Tibial artery (tissue), 4 donors: ENCODE measurements around the gene ADAM30.

Experiments used
- DNase-seq, 2 donors: peaks; one replicate each; pipeline ENCODE4 v3.0.0-alpha.2; 2019
- H3K27ac ChIP-seq, 2 donors: fragments of 200-600 bp; sonication (generic) in 1 of 2; 1 replicate in 1 of 2; 2 replicates in 1 of 2; pipeline ENCODE4 v1.5.1; 2018 to 2019; ENCODE audit warnings: mild to moderate bottlenecking in 1 of 2
- H3K27me3 ChIP-seq, 2 donors: fragments of 200-600 bp; sonication (generic) in 1 of 2; one replicate each; pipeline versions ENCODE4 v1.5.1 to v1.6.0; 2016 to 2019
- H3K36me3 ChIP-seq, 3 donors: fragments of 200-600 bp; sonication (generic) in 2 of 3; one replicate each; pipeline ENCODE4 v1.5.1; 2016 to 2019; ENCODE audit warnings: mild to moderate bottlenecking in 2 of 3
- H3K4me1 ChIP-seq, 4 donors: fragments of 200-600 bp; sonication (generic) in 2 of 4; 1 replicate in 3 of 4; 2 replicates in 1 of 4; pipeline ENCODE4 v1.5.1; 2016 to 2019
- H3K4me3 ChIP-seq, 2 donors: fragments of 200-600 bp; sonication (generic) in 1 of 2; 1 replicate in 1 of 2; 2 replicates in 1 of 2; pipeline ENCODE4 v1.5.1; 2018 to 2019; ENCODE audit warnings: mild to moderate bottlenecking in 2 of 2
- H3K9me3 ChIP-seq, 3 donors: fragments of 200-600 bp; sonication (generic) in 1 of 3; one replicate each; pipeline ENCODE4 v1.5.1; 2016 to 2019
- intact Hi-C: fragments of 100-400 bp; cut with DNase I; formaldehyde crosslinking; loops from one replicate; pipeline ENCODE4 v1.15.0; 2023; ENCODE audit warnings: low total_unique reads
- TF ChIP-seq, protein P1 (sequence below), 2 experiments: fragments of 200-600 bp in 1 of 2; fragments of 450-650 bp in 1 of 2; IDR thresholded peaks; one replicate each; pipeline ENCODE4 v1.5.1; 2017 to 2019; ENCODE audit warnings: antibody characterized with exemption in 2 of 2, mild to moderate bottlenecking in 1 of 2, moderate library complexity in 1 of 2

ADAM30 gene

DNA sequence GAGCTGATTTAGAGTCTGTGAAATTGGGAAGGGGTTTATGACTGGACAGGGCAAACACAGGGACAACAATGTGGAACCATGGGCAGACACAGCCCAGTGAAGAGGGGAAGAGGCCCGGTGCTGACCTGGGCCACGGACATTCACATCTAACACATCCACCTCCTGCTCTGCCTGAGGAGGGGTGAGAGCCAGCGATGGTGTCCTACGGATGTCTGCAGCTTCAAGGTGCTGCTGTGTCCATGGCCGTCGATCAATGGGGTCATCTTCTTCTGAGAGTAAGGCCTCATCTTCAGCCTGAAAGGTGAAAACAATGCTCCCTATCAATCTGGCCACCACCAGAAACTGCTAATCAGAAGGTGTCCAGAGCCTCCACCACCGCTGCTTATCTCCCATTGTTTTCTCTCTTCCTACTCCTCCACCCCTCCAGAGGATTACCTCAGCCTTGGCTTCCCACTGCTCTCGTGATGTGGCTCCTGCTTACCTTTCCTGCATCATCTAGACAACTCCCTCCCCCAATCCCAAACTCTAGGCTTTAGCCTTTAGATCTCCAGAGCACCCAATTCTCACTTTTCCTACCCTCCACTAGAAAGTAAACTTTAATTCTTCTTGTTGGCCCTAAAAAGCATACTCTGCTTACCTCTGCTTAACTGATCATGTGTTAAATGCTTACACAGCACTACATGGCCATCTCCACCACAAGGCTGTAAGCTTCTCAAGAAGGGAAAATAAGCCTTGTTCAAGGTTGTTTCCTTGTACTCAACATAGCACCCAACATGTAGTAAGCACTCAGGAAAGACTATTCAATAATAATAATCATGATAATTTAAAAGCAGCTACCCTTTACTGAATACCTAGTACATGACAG, 24.0 kb upstream of the ADAM30 start:
- Histone ChIP-seq H3K4me3 (no peak overlapping the region), H3K9me3 (no peaks in the 10 kb centered on the region), H3K27me3 (no peaks in the 10 kb centered on the region), H3K4me1 (no peaks in the 10 kb centered on the region), H3K36me3 (peaks cover 95 to 100% (median 99%) of the 10 kb centered on the region in 3 donors), H3K27ac (no peak overlapping the region)
- DNase-seq: no peak
- intact Hi-C loops: no loop called here
- TF ChIP-seq, protein P1, sequence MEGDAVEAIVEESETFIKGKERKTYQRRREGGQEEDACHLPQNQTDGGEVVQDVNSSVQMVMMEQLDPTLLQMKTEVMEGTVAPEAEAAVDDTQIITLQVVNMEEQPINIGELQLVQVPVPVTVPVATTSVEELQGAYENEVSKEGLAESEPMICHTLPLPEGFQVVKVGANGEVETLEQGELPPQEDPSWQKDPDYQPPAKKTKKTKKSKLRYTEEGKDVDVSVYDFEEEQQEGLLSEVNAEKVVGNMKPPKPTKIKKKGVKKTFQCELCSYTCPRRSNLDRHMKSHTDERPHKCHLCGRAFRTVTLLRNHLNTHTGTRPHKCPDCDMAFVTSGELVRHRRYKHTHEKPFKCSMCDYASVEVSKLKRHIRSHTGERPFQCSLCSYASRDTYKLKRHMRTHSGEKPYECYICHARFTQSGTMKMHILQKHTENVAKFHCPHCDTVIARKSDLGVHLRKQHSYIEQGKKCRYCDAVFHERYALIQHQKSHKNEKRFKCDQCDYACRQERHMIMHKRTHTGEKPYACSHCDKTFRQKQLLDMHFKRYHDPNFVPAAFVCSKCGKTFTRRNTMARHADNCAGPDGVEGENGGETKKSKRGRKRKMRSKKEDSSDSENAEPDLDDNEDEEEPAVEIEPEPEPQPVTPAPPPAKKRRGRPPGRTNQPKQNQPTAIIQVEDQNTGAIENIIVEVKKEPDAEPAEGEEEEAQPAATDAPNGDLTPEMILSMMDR (IDR thresholded peaks at IDR 0.05): no peak

GRCh38 chr1:119919241-119919640, 22.9 kb upstream of the ADAM30 start:
- Histone ChIP-seq H3K27ac (no peak overlapping the region), H3K36me3 (peaks cover 93 to 100% (median 99%) of the 10 kb centered on the region in 3 donors), H3K9me3 (no peaks in the 10 kb centered on the region), H3K4me3 (no peak overlapping the region), H3K4me1 (no peaks in the 10 kb centered on the region), H3K27me3 (no peaks in the 10 kb centered on the region)
- intact Hi-C loops: no loop called here
- no peak for DNase-seq
- TF ChIP-seq, protein P1 (IDR thresholded peaks at IDR 0.05): no peak

DNA sequence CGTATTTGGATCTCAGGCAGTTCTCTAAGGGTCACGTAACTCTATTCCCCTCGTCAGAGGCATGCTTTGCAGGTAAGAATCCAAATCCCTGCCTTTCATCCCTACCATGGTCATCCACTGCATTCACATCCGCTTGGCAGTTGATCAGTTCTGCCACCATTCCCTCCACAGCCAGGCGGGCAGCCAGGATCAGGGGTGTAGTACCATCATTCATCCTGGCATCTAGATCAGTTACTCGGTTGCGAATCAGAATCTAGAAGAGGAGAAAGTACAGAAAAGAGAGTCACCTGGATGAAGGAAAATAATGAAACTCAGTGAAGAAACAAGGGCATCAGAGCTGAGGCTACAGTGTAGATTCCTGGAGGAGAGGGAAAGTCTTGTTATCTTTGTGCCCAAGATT, 22.0 kb upstream of the ADAM30 start:
- no peaks in the 10 kb centered on the region for H3K4me1 ChIP-seq
- intact Hi-C loops: no loop called here
- TF ChIP-seq, protein P1 (IDR thresholded peaks at IDR 0.05): no peak
- no peaks in the 10 kb centered on the region for H3K9me3 ChIP-seq
- H3K27ac ChIP-seq: no peak overlapping the region
- no peak for DNase-seq
- H3K4me3 ChIP-seq: no peak overlapping the region
- no peaks in the 10 kb centered on the region for H3K27me3 ChIP-seq
- H3K36me3 ChIP-seq: peaks cover 92 to 100% (median 93%) of the 10 kb centered on the region in 3 donors

DNA sequence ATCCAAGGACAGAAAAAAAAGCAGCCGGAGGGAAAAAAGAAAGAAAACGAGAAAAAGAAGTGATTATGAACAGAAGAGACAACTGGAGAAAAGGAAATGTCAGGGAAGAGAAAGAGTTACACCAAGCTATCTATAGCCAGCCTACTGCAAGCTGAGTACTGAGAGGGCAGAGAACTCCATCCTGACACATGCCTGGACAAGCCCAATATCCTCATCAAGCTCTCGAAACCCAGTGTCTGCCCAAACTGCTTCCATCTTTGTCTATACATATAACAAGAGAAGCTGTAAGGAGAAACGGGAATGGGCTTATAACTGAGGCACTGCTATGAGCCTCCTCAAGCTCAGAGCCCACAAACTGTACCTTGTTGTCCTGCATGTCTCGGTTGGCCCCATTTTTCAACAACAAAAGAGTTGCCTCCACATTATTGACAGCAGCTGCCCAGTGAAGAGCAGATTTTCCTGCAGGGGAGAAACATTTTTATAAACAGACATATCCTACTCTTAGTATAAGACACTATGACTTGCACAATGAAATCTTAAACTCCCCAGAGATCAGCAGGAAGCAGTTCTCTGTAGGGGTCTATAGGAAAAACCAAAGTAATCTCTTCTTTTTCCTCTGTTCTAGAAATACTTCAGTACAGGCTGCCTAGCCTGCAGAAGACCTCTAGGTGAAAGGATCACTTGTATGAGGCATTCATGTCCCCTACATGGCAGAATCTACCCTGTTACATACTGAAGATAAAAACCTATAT, 21.2 kb upstream of the ADAM30 start:
- intact Hi-C loops: no loop called here
- H3K4me3 ChIP-seq: no peak overlapping the region
- H3K9me3 ChIP-seq: no peaks in the 10 kb centered on the region
- no peak overlapping the region for H3K27ac ChIP-seq
- TF ChIP-seq, protein P1 (IDR thresholded peaks at IDR 0.05): no peak
- no peak for DNase-seq
- no peaks in the 10 kb centered on the region for H3K4me1 ChIP-seq
- peaks cover 91 to 100% (median 91%) of the 10 kb centered on the region in 3 donors for H3K36me3 ChIP-seq
- H3K27me3 ChIP-seq: no peaks in the 10 kb centered on the region

DNA sequence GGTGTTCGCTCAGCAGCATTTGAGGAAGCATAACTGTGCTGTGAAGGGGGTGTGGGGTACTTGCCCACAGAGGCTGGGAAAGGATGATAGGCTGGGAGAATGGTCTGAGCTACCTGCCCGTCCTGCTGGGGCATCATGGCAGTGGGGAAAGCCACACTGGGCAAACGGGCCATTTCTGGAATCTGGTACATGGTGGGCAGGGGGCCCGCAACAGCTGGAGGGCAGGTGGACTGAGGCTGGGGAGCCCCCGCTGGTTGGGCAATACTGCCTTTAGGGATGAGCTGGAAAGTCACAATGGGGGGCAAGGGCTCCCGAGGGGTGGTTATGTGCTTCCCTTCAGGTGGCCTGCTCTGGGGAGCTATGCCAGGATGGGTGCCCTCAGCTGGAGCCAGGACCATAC, 19.2 kb upstream of the ADAM30 start:
- no peak overlapping the region for H3K4me3 ChIP-seq
- no peaks in the 10 kb centered on the region for H3K9me3 ChIP-seq
- no peaks in the 10 kb centered on the region for H3K4me1 ChIP-seq
- H3K36me3 ChIP-seq: peaks cover 72 to 86% (median 72%) of the 10 kb centered on the region in 3 donors
- H3K27me3 ChIP-seq: no peaks in the 10 kb centered on the region
- intact Hi-C loops: no loop called here
- H3K27ac ChIP-seq: no peak overlapping the region
- DNase-seq: no peak
- TF ChIP-seq, protein P1 (IDR thresholded peaks at IDR 0.05): no peak
